Fibroblast of lung (primary cell): ENCODE data around the gene TTC33. TPM values are rescaled to one million over a fixed set of nuclear protein-coding genes. Genes with fewer than 3 reads are reported as not detected.
A peak's percentile ranks its signal among the peaks of the same experiment; 100 is the strongest.

Experiments
- DNase-seq, 2 donors: peaks; one replicate each; pipeline versions ENCODE4 v3.0.0 to v3.0.0-alpha.2; 2010; ENCODE audit warnings: low read depth in 2 of 2
- H2AFZ ChIP-seq: 2 replicates; pipeline ENCODE4 v1.5.1; 2012; ENCODE audit warnings: low read length, control low read depth, inconsistent platforms
- H3K27ac ChIP-seq: 2 replicates; pipeline ENCODE4 v1.5.1; 2011; ENCODE audit warnings: low read length, control low read depth; ENCODE audit not compliant: insufficient read depth
- H3K27me3 ChIP-seq: 2 replicates; pipeline ENCODE4 v1.5.1; 2011; ENCODE audit warnings: mild to moderate bottlenecking, low read length; ENCODE audit not compliant: control insufficient read depth, insufficient read depth
- H3K36me3 ChIP-seq: 2 replicates; pipeline ENCODE4 v1.5.1; 2011; ENCODE audit warnings: low read length; ENCODE audit not compliant: control insufficient read depth, insufficient read depth
- H3K4me1 ChIP-seq: 2 replicates; pipeline ENCODE4 v1.5.1; 2011; ENCODE audit warnings: low read length; ENCODE audit not compliant: control insufficient read depth, insufficient read depth; ENCODE audit errors: extremely low read depth
- H3K4me2 ChIP-seq: 2 replicates; pipeline ENCODE4 v1.5.1; 2011; ENCODE audit warnings: low read length, control low read depth; ENCODE audit not compliant: insufficient read depth; ENCODE audit errors: extremely low read depth
- H3K4me3 ChIP-seq, 4 experiments: fragments of 200-600 bp in 1 of 4; sonication (generic) in 1 of 4; replicated peaks in 1 of 4; 2 replicates each; pipeline ENCODE4 v1.5.1; 2011 to 2016; ENCODE audit warnings: low read length in 4 of 4, low read depth in 3 of 4, mild to moderate bottlenecking in 3 of 4, control low read depth in 2 of 4, inconsistent platforms in 1 of 4, mixed read lengths in 1 of 4; ENCODE audit not compliant: insufficient read depth in 1 of 4; ENCODE audit errors: control extremely low read depth in 1 of 4
- H3K79me2 ChIP-seq: 2 replicates; pipeline ENCODE4 v1.5.1; 2012; ENCODE audit warnings: mild to moderate bottlenecking, low read length, inconsistent platforms; ENCODE audit not compliant: control insufficient read depth, insufficient read depth
- H3K9ac ChIP-seq: 2 replicates; pipeline ENCODE4 v1.5.1; 2011; ENCODE audit warnings: mild to moderate bottlenecking, low read length, control low read depth; ENCODE audit not compliant: insufficient read depth
- H3K9me3 ChIP-seq: 2 replicates; pipeline ENCODE4 v1.5.1; 2012; ENCODE audit warnings: low read depth, low read length; ENCODE audit not compliant: control insufficient read depth, insufficient read depth
- H4K20me1 ChIP-seq: 2 replicates; pipeline ENCODE4 v1.5.1; 2011; ENCODE audit warnings: low read length; ENCODE audit not compliant: control insufficient read depth, insufficient read depth; ENCODE audit errors: extremely low read depth
- EZH2 ChIP-seq: IDR thresholded peaks from 2 replicates; pipeline ENCODE4 v1.5.1; 2012; ENCODE audit warnings: low read length, control low read depth, mild to moderate bottlenecking; ENCODE audit errors: missing control alignments
- polyA minus RNA-seq: library from RNA; depleted of rRNA, polyadenylated mRNA; stranded (reverse); fragments of >200 nt; gene quantifications from 2 replicates; pipeline ENCODE4 v1.2.3, GENCODE V29; 2011; ENCODE audit warnings: low replicate concordance
- polyA plus RNA-seq, 2 donors: library from polyadenylated mRNA; depleted of rRNA in 1 of 2; stranded (reverse) in 1 of 2; unstranded in 1 of 2; fragments of >200 nt; gene quantifications; 2 replicates each; pipeline ENCODE4 v1.2.1, GENCODE V29; 2011 to 2012; ENCODE audit warnings: missing spikeins in 1 of 2
- total RNA-seq: library from RNA; depleted of rRNA; stranded (reverse); fragments of >200 nt; gene quantifications from 2 replicates; pipeline ENCODE4 v1.2.1, GENCODE V29; 2014
- TF ChIP-seq, protein P1 (sequence below), 2 donors: IDR thresholded peaks in 1 of 2; conservative IDR thresholded peaks in 1 of 2; 1 replicate in 1 of 2; 2 replicates in 1 of 2; pipeline ENCODE4 v1.5.1; 2011 to 2012; ENCODE audit warnings: low read length in 2 of 2, control low read depth in 1 of 2, inconsistent platforms in 1 of 2, low read depth in 1 of 2, mild to moderate bottlenecking in 1 of 2

TTC33 gene, protein sequence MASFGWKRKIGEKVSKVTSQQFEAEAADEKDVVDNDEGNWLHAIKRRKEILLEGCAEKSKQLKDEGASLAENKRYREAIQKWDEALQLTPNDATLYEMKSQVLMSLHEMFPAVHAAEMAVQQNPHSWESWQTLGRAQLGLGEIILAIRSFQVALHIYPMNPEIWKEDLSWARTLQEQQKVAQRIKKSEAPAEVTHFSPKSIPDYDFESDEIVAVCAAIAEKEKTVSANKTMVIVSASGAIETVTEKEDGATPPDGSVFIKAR
- total RNA-seq (16.3 and 16.4 TPM in 2 replicates), polyA plus RNA-seq (8.0 and 8.7 TPM in 2 replicates), polyA minus RNA-seq (2.3 TPM in 1 of 2 replicates, not detected in the other)
- 6.7 and 7.5 TPM in 2 replicates for polyA plus RNA-seq (2012)

GRCh38 chr5:40755407-40756365 lies at the start of gene TTC33:
Gene TTC33, minus strand, starts transcription at chr5:40755961. Its CDS starts 8,943 bp downstream, at chr5:40747018.
- no peaks in the 10 kb centered on the region for H3K27me3 ChIP-seq

DNA sequence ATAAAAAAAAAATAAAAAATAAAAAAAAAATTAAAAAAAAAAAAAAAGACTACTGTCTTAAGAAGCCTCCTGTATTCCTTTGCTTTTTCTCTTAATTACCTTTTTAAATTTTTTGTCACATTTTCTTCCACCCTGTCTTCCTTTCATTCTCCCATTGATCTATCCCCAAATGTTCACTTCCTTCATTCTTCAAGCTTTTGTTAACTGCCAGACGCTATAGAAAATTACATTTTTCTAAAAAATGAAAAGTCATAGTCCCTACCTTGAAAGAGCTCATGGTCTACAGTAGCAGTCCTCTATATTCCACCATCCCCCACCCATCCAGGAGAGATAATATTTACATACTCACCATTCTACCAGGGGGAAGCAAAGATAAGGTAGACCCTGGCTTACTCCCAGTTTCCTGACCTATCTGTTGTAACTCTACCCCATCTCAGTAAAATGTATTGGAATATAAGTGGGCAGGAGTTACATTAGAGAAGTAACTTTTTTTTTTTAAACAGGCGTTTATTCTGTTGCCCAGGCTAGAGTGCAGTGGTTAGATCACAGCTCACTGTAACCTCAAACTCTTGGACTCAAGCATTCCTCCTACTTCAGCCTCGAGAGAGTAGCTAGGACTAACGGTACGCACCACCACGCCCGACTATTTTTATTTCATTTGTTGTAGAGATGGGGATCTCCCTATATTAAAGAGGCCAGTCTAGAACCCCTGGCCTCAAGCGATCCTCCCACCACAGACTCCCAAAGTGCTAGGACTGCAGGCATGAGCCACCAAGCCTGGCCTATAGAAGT lies 46.2 kb upstream of the TTC33 start:
- Histone ChIP-seq H3K4me1 (no peaks in the 10 kb centered on the region), H4K20me1 (no peaks in the 10 kb centered on the region), H3K9me3 (no peaks in the 10 kb centered on the region), H3K4me3 (no peak overlapping the region), H3K79me2 (peaks cover 9% of the 10 kb centered on the region), H3K36me3 (no peaks in the 10 kb centered on the region), H2AFZ (no peak overlapping the region), H3K27ac (no peak overlapping the region), H3K9ac (no peak overlapping the region), H3K4me2 (no peak overlapping the region), H3K27me3 (no peaks in the 10 kb centered on the region)
- no peak for TF ChIP-seq EZH2
- TF ChIP-seq, protein P1, sequence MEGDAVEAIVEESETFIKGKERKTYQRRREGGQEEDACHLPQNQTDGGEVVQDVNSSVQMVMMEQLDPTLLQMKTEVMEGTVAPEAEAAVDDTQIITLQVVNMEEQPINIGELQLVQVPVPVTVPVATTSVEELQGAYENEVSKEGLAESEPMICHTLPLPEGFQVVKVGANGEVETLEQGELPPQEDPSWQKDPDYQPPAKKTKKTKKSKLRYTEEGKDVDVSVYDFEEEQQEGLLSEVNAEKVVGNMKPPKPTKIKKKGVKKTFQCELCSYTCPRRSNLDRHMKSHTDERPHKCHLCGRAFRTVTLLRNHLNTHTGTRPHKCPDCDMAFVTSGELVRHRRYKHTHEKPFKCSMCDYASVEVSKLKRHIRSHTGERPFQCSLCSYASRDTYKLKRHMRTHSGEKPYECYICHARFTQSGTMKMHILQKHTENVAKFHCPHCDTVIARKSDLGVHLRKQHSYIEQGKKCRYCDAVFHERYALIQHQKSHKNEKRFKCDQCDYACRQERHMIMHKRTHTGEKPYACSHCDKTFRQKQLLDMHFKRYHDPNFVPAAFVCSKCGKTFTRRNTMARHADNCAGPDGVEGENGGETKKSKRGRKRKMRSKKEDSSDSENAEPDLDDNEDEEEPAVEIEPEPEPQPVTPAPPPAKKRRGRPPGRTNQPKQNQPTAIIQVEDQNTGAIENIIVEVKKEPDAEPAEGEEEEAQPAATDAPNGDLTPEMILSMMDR (conservative IDR thresholded peaks at IDR 0.05 in 1 of 2, IDR thresholded peaks at IDR 0.05 in 1 of 2; ENCODE audit: low read depth in 1 of 2, low read length in 2 of 2), result no peak
- no peak for DNase-seq

More at GRCh38 chr5:40755407-40756365, at the start of gene TTC33:
- Histone ChIP-seq H3K9ac (peak within 1 kb of the TSS; percentile 78), H3K79me2 (peaks cover 15% of the 10 kb centered on the region), H3K4me3 (peak within 1 kb of the TSS; percentile 79 to 95 (median 87)), H3K27ac (peak within 1 kb of the TSS; percentile 84), H4K20me1 (no peaks in the 10 kb centered on the region), H3K4me2 (peak within 1 kb of the TSS; percentile 59), H3K9me3 (no peaks in the 10 kb centered on the region), H2AFZ (peak within 1 kb of the TSS; percentile 69), H3K36me3 (no peaks in the 10 kb centered on the region), H3K4me1 (peaks cover 5% of the 10 kb centered on the region)
- DNase-seq, result peak; percentile 94 to 95
- TF ChIP-seq, protein P1 (conservative IDR thresholded peaks at IDR 0.05 in 1 of 2, IDR thresholded peaks at IDR 0.05 in 1 of 2; ENCODE audit: low read depth in 1 of 2, low read length in 2 of 2), result peak; percentile 49 to 50
- TF ChIP-seq EZH2, result no peak
